Measurements from ENCODE around the gene HTT. TPM values are rescaled to one million over a fixed set of nuclear protein-coding genes. Genes with fewer than 3 reads are reported as not detected.

The HTT gene
- total and polyA plus RNA-seq, 9 of the 15 experiments (the other 6 are each of a cell fraction or from before 2014, with no cell fraction given): 0.66 to 31.6 (median 14.7) TPM

- peaks cover 5% of the 10 kb centered on the region for H3K9me1 ChIP-seq (ENCODE audit: control insufficient read depth, insufficient read depth, low read length)
- no peaks in the 10 kb centered on the region for H3K27me3 ChIP-seq (ENCODE audit: control insufficient read depth in 2 of 2, insufficient read depth in 2 of 2, low read length in 2 of 2)
- H3K79me2 ChIP-seq (ENCODE audit: control insufficient read depth, insufficient read depth, low read length): peaks cover 53% of the 10 kb centered on the region
- no peak for TF ChIP-seq PYGO2 (tag; IDR thresholded peaks at IDR 0.05)
- no peak overlapping the region for H3K4me3 ChIP-seq
- H3K27ac ChIP-seq (ENCODE audit: extremely low read depth, low read depth, low read length): no peak overlapping the region
- no TSS peak for BruUV-seq (replicated peaks)
- no peak overlapping the region for H2AFZ ChIP-seq (ENCODE audit: low read depth, low read length)
- DNase-seq (ENCODE audit: extremely low read depth in 1 of 4, low spot score in 3 of 4) (no peak), FAIRE-seq (no peak), ATAC-seq (no peak)
- H3K9me3 ChIP-seq (replicated peaks; ENCODE audit: control insufficient read depth, insufficient read depth, low read depth, low read length): no peaks in the 10 kb centered on the region; the same call in 1 of the 2 replicates
- in situ Hi-C loops (cut with MboI) (no loop called here), intact Hi-C loops (cut with micrococcal nuclease) (no loop called here)
- H4K20me1 ChIP-seq (replicated peaks; ENCODE audit: control insufficient read depth, insufficient read depth, low read length): peaks cover 28% of the 10 kb centered on the region
- H3K4me1 ChIP-seq (replicated peaks in 1 of 2; ENCODE audit: control insufficient read depth in 2 of 2, insufficient read depth in 2 of 2, low read length in 2 of 2): peaks cover 28 to 32% of the 10 kb centered on the region in 2 experiments
- no peak overlapping the region for H3K4me2 ChIP-seq (ENCODE audit: insufficient read depth, low read length)
- POLR2A ChIA-PET: interaction anchor here (0.7 kb wide), 1 partner anchor 539 kb away, joined by 3 read pairs; no protein-coding TSS in a partner anchor
- H3K36me3 ChIP-seq (ENCODE audit: control insufficient read depth, insufficient read depth, low read length): 0 out of 3 replicates have a peak, but pooled peaks cover 4% of the 10 kb centered on the region
- H3K9ac ChIP-seq (ENCODE audit: insufficient read depth in 1 of 2, low read depth in 2 of 2, low read length in 2 of 2): no peak overlapping the region
- CTCF ChIA-PET (ENCODE audit: low intra/inter-chr PET ratio): no interaction called here
- 77% methylated on average over 2 of the region's 2 CpGs for WGBS (ENCODE audit: insufficient coverage, low coverage, missing lambda C conversion rate)
Observed at GRCh38 chr4:3077796-3078195, 3.3 kb downstream of the HTT start.

- ChIA-PET POLR2A (interaction anchor here (0.6 to 1.8 kb wide), 3 partner anchors 16 to 27 kb away, joined by 3 to 5 read pairs (median 4); no protein-coding TSS in a partner anchor), CTCF (ENCODE audit: low intra/inter-chr PET ratio) (no interaction called here)
- peaks cover 30 to 33% of the 10 kb centered on the region in 2 experiments for H3K4me1 ChIP-seq (replicated peaks in 1 of 2; ENCODE audit: control insufficient read depth in 2 of 2, insufficient read depth in 2 of 2, low read length in 2 of 2)
- H4K20me1 ChIP-seq (replicated peaks; ENCODE audit: control insufficient read depth, insufficient read depth, low read length): peaks cover 29% of the 10 kb centered on the region
- intact Hi-C loops (cut with micrococcal nuclease) (no loop called here), in situ Hi-C loops (cut with MboI) (no loop called here)
- H3K27me3 ChIP-seq (ENCODE audit: control insufficient read depth in 2 of 2, insufficient read depth in 2 of 2, low read length in 2 of 2): no peaks in the 10 kb centered on the region
- no peak overlapping the region for H2AFZ ChIP-seq (ENCODE audit: low read depth, low read length)
- WGBS (ENCODE audit: insufficient coverage, low coverage, missing lambda C conversion rate): 0% methylated on average over 6 of the region's 6 CpGs
- H3K9ac ChIP-seq (ENCODE audit: insufficient read depth in 1 of 2, low read depth in 2 of 2, low read length in 2 of 2): no peak overlapping the region
- peak; percentile 97 for FAIRE-seq
- H3K4me3 ChIP-seq: no peak overlapping the region
- H3K4me2 ChIP-seq (ENCODE audit: insufficient read depth, low read length): peak overlapping the region; percentile 39
- H3K9me3 ChIP-seq (replicated peaks; ENCODE audit: control insufficient read depth, insufficient read depth, low read depth, low read length): no peaks in the 10 kb centered on the region; the same call in 1 of the 2 replicates
- H3K27ac ChIP-seq (ENCODE audit: extremely low read depth, low read depth, low read length): peak overlapping the region; percentile 41; the same call in 2 of the 3 replicates
- H3K9me1 ChIP-seq (ENCODE audit: control insufficient read depth, insufficient read depth, low read length): peaks cover 5% of the 10 kb centered on the region
- DNase-seq (ENCODE audit: extremely low read depth in 1 of 4, low spot score in 3 of 4): peak in 2 of 4 experiments; percentile 73 to 87
- peaks cover 62% of the 10 kb centered on the region for H3K79me2 ChIP-seq (ENCODE audit: control insufficient read depth, insufficient read depth, low read length)
- H3K36me3 ChIP-seq (ENCODE audit: control insufficient read depth, insufficient read depth, low read length): 0 out of 3 replicates have a peak, but pooled peaks cover 4% of the 10 kb centered on the region
- ATAC-seq: peak; percentile 82
- no TSS peak for BruUV-seq (replicated peaks)
- no peak for TF ChIP-seq ZNF785 (CRISPR knock-in tag; IDR thresholded peaks at IDR 0.05)
- no peak for TF ChIP-seq SNAPC5 (CRISPR knock-in tag; IDR thresholded peaks at IDR 0.05)
- TF ChIP-seq TOE1 (IDR thresholded peaks at IDR 0.05; ENCODE audit: borderline replicate concordance): no peak
- TF ChIP-seq TOE1 (CRISPR knock-in tag; IDR thresholded peaks at IDR 0.05; ENCODE audit: borderline replicate concordance, low read depth): no peak
- peak; percentile 47; the same call in 1 of the 2 replicates for TF ChIP-seq ZNF263 (CRISPR knock-in tag; IDR thresholded peaks at IDR 0.05; ENCODE audit: borderline replicate concordance)
- TF ChIP-seq SAP30 (IDR thresholded peaks at IDR 0.05; ENCODE audit: borderline replicate concordance, insufficient read depth, low read depth, low read length, poor library complexity, severe bottlenecking): no peak
- TF ChIP-seq SNRNP70 (optimal IDR thresholded peaks at IDR 0.05; ENCODE audit: low read depth, low read length): no peak
- no peak for TF ChIP-seq PREB (CRISPR knock-in tag; IDR thresholded peaks at IDR 0.05)
- TF ChIP-seq PHTF2 (CRISPR knock-in tag; IDR thresholded peaks at IDR 0.05): no peak
- TF ChIP-seq NCOA2 (IDR thresholded peaks at IDR 0.05; ENCODE audit: partially characterized antibody in 2 of 2): no peak
- peak; percentile 72 for TF ChIP-seq ZNF384 (IDR thresholded peaks at IDR 0.05; ENCODE audit: low read depth, low read length)
- TF ChIP-seq NFIX (CRISPR knock-in tag; IDR thresholded peaks at IDR 0.05; ENCODE audit: low read depth): no peak
- TF ChIP-seq MEIS2 (IDR thresholded peaks at IDR 0.05; ENCODE audit: partially characterized antibody): peak; percentile 84
- TF ChIP-seq ZNF644 (tag; IDR thresholded peaks at IDR 0.05; ENCODE audit: low read depth): no peak
Observed at GRCh38 chr4:3079694-3080123, 5.2 kb downstream of the HTT start.
